Neural cell (in vitro differentiated cells): Measurements from ENCODE around the gene ZNF880. TPM values are rescaled to one million over a fixed set of nuclear protein-coding genes. Genes with fewer than 3 reads are reported as not detected.
A peak's percentile ranks its signal among the peaks of the same experiment; 100 is the strongest.
"Not testable (repeated sequence)": the region's sequence is repeated elsewhere in the genome, so short reads cannot be mapped to it uniquely, and the experiment has no call there.

Source experiments
- H2AFZ ChIP-seq: fragments of 200-600, 300-800 bp; sonication (generic), shearing (Covaris generic); 2 replicates; pipeline ENCODE4 v1.6.0; 2014; ENCODE audit warnings: low read depth, mild to moderate bottlenecking, antibody characterized with exemption, low read length, moderate library complexity
- H3F3A ChIP-seq: fragments of 200-600 bp; shearing (Covaris generic); 2 replicates; pipeline ENCODE4 v1.6.1; 2016; ENCODE audit warnings: mild to moderate bottlenecking, moderate library complexity, mixed read lengths, antibody characterized with exemption, low read length; ENCODE audit not compliant: insufficient read depth, poor library complexity, severe bottlenecking
- H3K27ac ChIP-seq: fragments of 200-600, 300-800 bp; sonication (generic), shearing (Covaris generic); 2 replicates; pipeline ENCODE4 v1.5.1; 2014; ENCODE audit warnings: mild to moderate bottlenecking, low read length, moderate library complexity
- H3K27me3 ChIP-seq: fragments of 300-800, 200-600 bp; sonication (generic), shearing (Covaris generic); 2 replicates; pipeline ENCODE4 v1.6.0; 2014; ENCODE audit warnings: mild to moderate bottlenecking, low read depth, low read length, moderate library complexity; ENCODE audit not compliant: insufficient read depth
- H3K36me3 ChIP-seq: fragments of 300-800, 200-600 bp; sonication (generic), shearing (Covaris generic); 2 replicates; pipeline ENCODE4 v1.5.1; 2014; ENCODE audit warnings: mild to moderate bottlenecking, antibody characterized with exemption, low read length, moderate library complexity; ENCODE audit not compliant: insufficient read depth
- H3K4me2 ChIP-seq: fragments of 300-800, 200-600 bp; sonication (generic), shearing (Covaris generic); 2 replicates; pipeline ENCODE4 v1.6.0; 2014; ENCODE audit warnings: mild to moderate bottlenecking, low read length
- H3K4me3 ChIP-seq: fragments of 300-800, 200-600 bp; sonication (generic), shearing (Covaris generic); 2 replicates; pipeline ENCODE4 v1.5.1; 2014; ENCODE audit warnings: mild to moderate bottlenecking, low read length, moderate library complexity
- H3K79me2 ChIP-seq: fragments of 200-600 bp; shearing (Covaris generic); replicated peaks from 2 replicates; pipeline ENCODE4 v1.6.0; 2014; ENCODE audit warnings: mild to moderate bottlenecking, low read length, moderate library complexity; ENCODE audit not compliant: insufficient read depth
- H3K9ac ChIP-seq: fragments of 300-800, 200-600 bp; sonication (generic), shearing (Covaris generic); 2 replicates; pipeline ENCODE4 v1.6.1; 2016; ENCODE audit warnings: mild to moderate bottlenecking, low read length, mixed read lengths
- H3K9me2 ChIP-seq: fragments of 200-600 bp; shearing (Covaris generic); 2 replicates; pipeline ENCODE4 v1.6.1; 2016; ENCODE audit warnings: mild to moderate bottlenecking, low read length, mixed read lengths; ENCODE audit not compliant: insufficient read depth
- H3K9me3 ChIP-seq: fragments of 200-600, 300-800 bp; sonication (generic), shearing (Covaris generic); 2 replicates; pipeline ENCODE4 v1.6.1; 2016; ENCODE audit warnings: mild to moderate bottlenecking, mixed run types, low read length, moderate library complexity, mixed read lengths
- H4K20me1 ChIP-seq: fragments of 200-600 bp; shearing (Covaris generic); 2 replicates; pipeline ENCODE4 v1.6.1; 2016; ENCODE audit warnings: mild to moderate bottlenecking, mixed run types; ENCODE audit not compliant: insufficient read depth
- CTCF ChIP-seq: fragments of 450-650 bp; IDR thresholded peaks from 2 replicates; pipeline ENCODE4 v1.5.1; 2014; ENCODE audit warnings: antibody characterized with exemption, mild to moderate bottlenecking, moderate library complexity; ENCODE audit not compliant: poor library complexity, severe bottlenecking
- EP300 ChIP-seq: fragments of 450-650 bp; conservative IDR thresholded peaks from 2 replicates; pipeline ENCODE4 v1.6.1; 2014; ENCODE audit warnings: antibody characterized with exemption, mild to moderate bottlenecking, moderate library complexity; ENCODE audit not compliant: poor library complexity, severe bottlenecking
- EZH2 ChIP-seq: fragments of 200-600, 300-800 bp; shearing (Covaris generic), sonication (generic); IDR thresholded peaks from 2 replicates; pipeline ENCODE4 v1.6.1; 2014; ENCODE audit warnings: antibody characterized with exemption, low read length, borderline replicate concordance, mild to moderate bottlenecking; ENCODE audit not compliant: insufficient read depth, poor library complexity, severe bottlenecking
- MXI1 ChIP-seq: fragments of 450-650 bp; conservative IDR thresholded peaks from 2 replicates; pipeline ENCODE4 v1.6.1; 2014; ENCODE audit warnings: antibody characterized with exemption, mild to moderate bottlenecking; ENCODE audit not compliant: poor library complexity, severe bottlenecking
- POLR2AphosphoS5 ChIP-seq: IDR thresholded peaks from 2 replicates; pipeline ENCODE4 v1.6.1; 2012
- RAD21 ChIP-seq: fragments of 450-650 bp; conservative IDR thresholded peaks from 2 replicates; pipeline ENCODE4 v1.6.1; 2014; ENCODE audit warnings: antibody characterized with exemption, mild to moderate bottlenecking, moderate library complexity
- REST ChIP-seq: IDR thresholded peaks from 2 replicates; pipeline ENCODE4 v1.6.1; 2012; ENCODE audit warnings: borderline replicate concordance
- SMC3 ChIP-seq: fragments of 450-650 bp; conservative IDR thresholded peaks from 2 replicates; pipeline ENCODE4 v1.6.1; 2014; ENCODE audit warnings: antibody characterized with exemption, mild to moderate bottlenecking, moderate library complexity; ENCODE audit not compliant: poor library complexity
- TAF1 ChIP-seq: IDR thresholded peaks from 2 replicates; pipeline ENCODE4 v1.6.1; 2012; ENCODE audit warnings: low read depth
- polyA plus RNA-seq: library from polyadenylated mRNA; depleted of rRNA; stranded (reverse); fragments of >200 nt; gene quantifications from 2 replicates; pipeline ENCODE4 v1.2.3, GENCODE V29; 2014

The ZNF880 gene
- polyA plus RNA-seq, 1 donor from 2014 or later = 37.8 TPM

GRCh38 chr19:52336117-52336790 is 33.5 kb upstream of the ZNF880 start, which contains the start of gene ZNF610:
ZNF610 (plus strand) TSS chr19:52336243; CDS start chr19:52349173, 12,930 bp downstream.
- peak within 1 kb of the TSS; percentile 97 for H3K4me3 ChIP-seq
- no peaks in the 10 kb centered on the region for H3K27me3 ChIP-seq
- no peaks in the 10 kb centered on the region for H3K36me3 ChIP-seq
- TF ChIP-seq SMC3 (no peak), CTCF (no peak), POLR2AphosphoS5 (peak; percentile 98), EP300 (peak; percentile 19), REST (peak; percentile 60), EZH2 (no peak), RAD21 (no peak), TAF1 (peak; percentile 84), MXI1 (peak; percentile 58)
- H3K9me2 ChIP-seq = no peaks in the 10 kb centered on the region
- H3K27ac ChIP-seq = peak within 1 kb of the TSS; percentile 98
- H3K9me3 ChIP-seq = no peaks in the 10 kb centered on the region
- no peaks in the 10 kb centered on the region for H4K20me1 ChIP-seq
- peaks cover 17% of the 10 kb centered on the region for H3K79me2 ChIP-seq
- H3F3A ChIP-seq = no peaks in the 10 kb centered on the region
- peak within 1 kb of the TSS; percentile 77 for H2AFZ ChIP-seq
- peak within 1 kb of the TSS; percentile 61 for H3K4me2 ChIP-seq
- peak within 1 kb of the TSS; percentile 99 for H3K9ac ChIP-seq

GRCh38 chr19:52336791-52337381 is 32.8 kb upstream of the ZNF880 start:
- H3K4me3 ChIP-seq = peak overlapping the region; percentile 97
- peaks cover 17% of the 10 kb centered on the region for H3K79me2 ChIP-seq
- H3K9me2 ChIP-seq = no peaks in the 10 kb centered on the region
- H3K4me2 ChIP-seq = peak overlapping the region; percentile 61
- peak overlapping the region; percentile 98 for H3K27ac ChIP-seq
- TF ChIP-seq REST (no peak), MXI1 (peak; percentile 8), POLR2AphosphoS5 (no peak), EP300 (no peak)
- peak overlapping the region; percentile 99 for H3K9ac ChIP-seq
- no peaks in the 10 kb centered on the region for H3F3A ChIP-seq
- H3K36me3 ChIP-seq = no peaks in the 10 kb centered on the region
- H3K9me3 ChIP-seq = no peaks in the 10 kb centered on the region
- no peaks in the 10 kb centered on the region for H4K20me1 ChIP-seq
- H2AFZ ChIP-seq = peak overlapping the region; percentile 77
- no peaks in the 10 kb centered on the region for H3K27me3 ChIP-seq

- H3K79me2 ChIP-seq = peaks cover 17% of the 10 kb centered on the region
- H4K20me1 ChIP-seq, H3K9me3 ChIP-seq, H3F3A ChIP-seq, H2AFZ ChIP-seq, H3K4me2 ChIP-seq, H3K9me2 ChIP-seq, H3K27ac ChIP-seq, H3K36me3 ChIP-seq, H3K27me3 ChIP-seq, H3K9ac ChIP-seq, H3K4me3 ChIP-seq: not testable (repeated sequence)
These were observed 30.7 kb upstream of the ZNF880 start for GRCh38 chr19:52339022-52339421.
